NCI-H510A treated with DMSO at 0.1 percent for 48 hours (cell line): ENCODE results near the gene ABCA13.

ENCODE experiments used
- DNase-seq: peaks from one replicate; lab custom pipeline; 2025; lab: John Stamatoyannopoulos, UW

ABCA13 gene

GRCh38 chr7:48298779-48299178, 127.5 kb downstream of the ABCA13 start:
- DNase-seq, result no peak

GRCh38 chr7:48299580-48300169, 128.4 kb downstream of the ABCA13 start:
- peak; percentile 2 for DNase-seq

GRCh38 chr7:48300301-48300700, 129.0 kb downstream of the ABCA13 start:
- no peak for DNase-seq

- no peak for DNase-seq
Measured at GRCh38 chr7:48301201-48301600, 129.9 kb downstream of the ABCA13 start.

GRCh38 chr7:48304641-48305040, 133.4 kb downstream of the ABCA13 start:
- DNase-seq, result no peak

- DNase-seq, result no peak
Measured at GRCh38 chr7:48305661-48306060, 134.4 kb downstream of the ABCA13 start.

GRCh38 chr7:48307041-48307714, 135.9 kb downstream of the ABCA13 start:
- no peak for DNase-seq

- DNase-seq, result no peak
Measured at GRCh38 chr7:48309720-48310119, 138.5 kb downstream of the ABCA13 start.

GRCh38 chr7:48311464-48312100, 140.3 kb downstream of the ABCA13 start:
- no peak for DNase-seq

- DNase-seq, result no peak
Measured at GRCh38 chr7:48312151-48312550, 140.9 kb downstream of the ABCA13 start.

GRCh38 chr7:48316768-48317167, 145.5 kb downstream of the ABCA13 start:
- DNase-seq, result no peak

- no peak for DNase-seq
Measured at GRCh38 chr7:48317360-48317759, 146.1 kb downstream of the ABCA13 start.

GRCh38 chr7:48321319-48322010, 150.2 kb downstream of the ABCA13 start:
- DNase-seq, result no peak

- DNase-seq, result no peak
Measured at GRCh38 chr7:48337012-48337621, 165.9 kb downstream of the ABCA13 start.

GRCh38 chr7:48337781-48338180, 166.5 kb downstream of the ABCA13 start:
- DNase-seq, result no peak

GRCh38 chr7:48347230-48347825, 176.1 kb downstream of the ABCA13 start:
- no peak for DNase-seq

GRCh38 chr7:48350515-48350914, 179.3 kb downstream of the ABCA13 start:
- DNase-seq, result no peak

- DNase-seq, result no peak
Measured at GRCh38 chr7:48351900-48352299, 180.6 kb downstream of the ABCA13 start.

GRCh38 chr7:48355346-48355745, 184.1 kb downstream of the ABCA13 start:
- DNase-seq, result no peak

- DNase-seq, result no peak
Measured at GRCh38 chr7:48360574-48360973, 189.3 kb downstream of the ABCA13 start.

GRCh38 chr7:48363174-48363573, 191.9 kb downstream of the ABCA13 start:
- no peak for DNase-seq

GRCh38 chr7:48365010-48365409, 193.8 kb downstream of the ABCA13 start:
- DNase-seq, result no peak
